PFSK-1 (cell line): Measurements from ENCODE around the gene FAT4.

Experiments used
- POLR2AphosphoS5 ChIP-seq: IDR thresholded peaks from 2 replicates; pipeline ENCODE4 v1.6.1; 2012; ENCODE audit warnings: low read depth, mild to moderate bottlenecking, control low read depth, low read length, moderate library complexity
- TF ChIP-seq, protein P1 (sequence below), 2 experiments: IDR thresholded peaks; 2 replicates each; pipeline versions ENCODE4 v1.6.1 to v1.8.0; 2011 to 2012; ENCODE audit warnings: low read depth in 2 of 2, low read length in 2 of 2, control low read depth in 1 of 2, inconsistent platforms in 1 of 2, mild to moderate bottlenecking in 1 of 2, moderate library complexity in 1 of 2; ENCODE audit not compliant: insufficient read depth in 1 of 2

DNA sequence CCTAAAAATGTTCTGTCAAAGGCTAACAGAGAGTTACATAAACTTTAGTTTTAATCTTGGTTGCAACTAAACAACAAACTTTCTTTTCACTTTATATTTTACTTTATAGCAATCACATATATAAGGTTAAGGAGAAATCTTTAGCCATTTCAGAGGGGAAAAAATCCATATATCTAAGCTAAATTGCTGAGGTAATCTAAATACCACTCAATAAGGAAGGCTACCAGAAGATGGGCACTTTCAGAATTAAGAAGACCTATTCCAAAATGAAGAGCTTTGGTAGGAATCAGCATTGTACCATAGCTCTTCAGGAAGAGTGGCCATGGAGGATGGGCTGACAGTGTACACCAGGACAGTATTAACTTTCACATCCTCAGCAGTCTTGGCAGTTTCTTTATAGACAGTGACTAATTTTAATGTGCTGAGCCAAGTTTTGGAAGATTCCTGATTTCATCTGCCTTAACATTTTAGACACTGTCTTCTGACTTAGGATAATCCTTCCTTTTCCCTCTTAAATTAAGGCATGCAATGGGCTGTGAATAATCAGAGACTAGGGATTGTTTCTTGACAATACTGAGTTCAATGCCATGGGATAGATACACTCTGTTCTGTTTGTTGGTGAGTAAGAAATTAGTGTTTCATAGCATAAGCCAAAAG, 7.1 kb downstream of the FAT4 start:
- TF ChIP-seq, protein P1, sequence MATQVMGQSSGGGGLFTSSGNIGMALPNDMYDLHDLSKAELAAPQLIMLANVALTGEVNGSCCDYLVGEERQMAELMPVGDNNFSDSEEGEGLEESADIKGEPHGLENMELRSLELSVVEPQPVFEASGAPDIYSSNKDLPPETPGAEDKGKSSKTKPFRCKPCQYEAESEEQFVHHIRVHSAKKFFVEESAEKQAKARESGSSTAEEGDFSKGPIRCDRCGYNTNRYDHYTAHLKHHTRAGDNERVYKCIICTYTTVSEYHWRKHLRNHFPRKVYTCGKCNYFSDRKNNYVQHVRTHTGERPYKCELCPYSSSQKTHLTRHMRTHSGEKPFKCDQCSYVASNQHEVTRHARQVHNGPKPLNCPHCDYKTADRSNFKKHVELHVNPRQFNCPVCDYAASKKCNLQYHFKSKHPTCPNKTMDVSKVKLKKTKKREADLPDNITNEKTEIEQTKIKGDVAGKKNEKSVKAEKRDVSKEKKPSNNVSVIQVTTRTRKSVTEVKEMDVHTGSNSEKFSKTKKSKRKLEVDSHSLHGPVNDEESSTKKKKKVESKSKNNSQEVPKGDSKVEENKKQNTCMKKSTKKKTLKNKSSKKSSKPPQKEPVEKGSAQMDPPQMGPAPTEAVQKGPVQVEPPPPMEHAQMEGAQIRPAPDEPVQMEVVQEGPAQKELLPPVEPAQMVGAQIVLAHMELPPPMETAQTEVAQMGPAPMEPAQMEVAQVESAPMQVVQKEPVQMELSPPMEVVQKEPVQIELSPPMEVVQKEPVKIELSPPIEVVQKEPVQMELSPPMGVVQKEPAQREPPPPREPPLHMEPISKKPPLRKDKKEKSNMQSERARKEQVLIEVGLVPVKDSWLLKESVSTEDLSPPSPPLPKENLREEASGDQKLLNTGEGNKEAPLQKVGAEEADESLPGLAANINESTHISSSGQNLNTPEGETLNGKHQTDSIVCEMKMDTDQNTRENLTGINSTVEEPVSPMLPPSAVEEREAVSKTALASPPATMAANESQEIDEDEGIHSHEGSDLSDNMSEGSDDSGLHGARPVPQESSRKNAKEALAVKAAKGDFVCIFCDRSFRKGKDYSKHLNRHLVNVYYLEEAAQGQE (IDR thresholded peaks at IDR 0.05; ENCODE audit: insufficient read depth in 1 of 2, low read depth in 2 of 2, low read length in 2 of 2), result no peak
- no peak for TF ChIP-seq POLR2AphosphoS5
